HepG2 (cell line): ENCODE measurements around the gene SPTB. TPM values are rescaled to one million over a fixed set of nuclear protein-coding genes. Genes with fewer than 3 reads are reported as not detected.

Experiments used
- DPF2 ChIP-seq: sonication (generic); formaldehyde crosslinking; IDR thresholded peaks from 2 replicates; pipeline ENCODE4 v1.4.0; 2020; ENCODE audit warnings: mild to moderate bottlenecking, low read depth, missing genetic modification reagents, borderline replicate concordance
- EZH2 ChIP-seq: conservative IDR thresholded peaks from 2 replicates; pipeline ENCODE4 v1.6.1; 2012; ENCODE audit warnings: mild to moderate bottlenecking, low read depth, low read length, moderate library complexity
- GABPA ChIP-seq, 2 experiments: IDR thresholded peaks; 2 replicates each; pipeline ENCODE4 v1.6.1; 2011 to 2016; ENCODE audit warnings: low read depth in 2 of 2, low read length in 1 of 2, missing biosample characterization in 1 of 2, missing genetic modification characterization in 1 of 2
- JDP2 ChIP-seq: sonication (generic); formaldehyde crosslinking; IDR thresholded peaks from 2 replicates; pipeline ENCODE4 v1.8.1; 2022; ENCODE audit warnings: missing genetic modification reagents, borderline replicate concordance
- KLF16 ChIP-seq, 2 experiments: sonication (generic) in 1 of 2; formaldehyde crosslinking in 1 of 2; IDR thresholded peaks; 2 replicates each; pipeline versions ENCODE4 v1.6.1 to v1.8.0; 2016 to 2023; ENCODE audit warnings: missing genetic modification reagents in 2 of 2, missing compliant biosample characterization in 1 of 2
- MIXL1 ChIP-seq: IDR thresholded peaks from 2 replicates; pipeline ENCODE4 v1.6.1; 2016
- NCOR1 ChIP-seq: fragments of 200-600 bp; sonication (generic); IDR thresholded peaks from 2 replicates; pipeline ENCODE4 v1.7.0; 2017; ENCODE audit warnings: antibody characterized with exemption, low read length, borderline replicate concordance
- SIX4 ChIP-seq: sonication (generic); formaldehyde crosslinking; IDR thresholded peaks from 2 replicates; pipeline ENCODE4 v1.4.0; 2020; ENCODE audit warnings: missing genetic modification reagents
- SRSF4 ChIP-seq: fragments of 200-400 bp; formaldehyde crosslinking; IDR thresholded peaks from one replicate; pipeline ENCODE4 v1.6.1; 2018; ENCODE audit warnings: mild to moderate bottlenecking, low read depth, low read length, moderate library complexity; ENCODE audit not compliant: poor library complexity, severe bottlenecking
- STAT6 ChIP-seq: sonication (generic); formaldehyde crosslinking; IDR thresholded peaks from 2 replicates; pipeline ENCODE4 v1.4.0; 2020; ENCODE audit warnings: missing genetic modification reagents, mild to moderate bottlenecking, borderline replicate concordance
- YY1 ChIP-seq: IDR thresholded peaks from 2 replicates; pipeline ENCODE4 v1.6.1; 2011; ENCODE audit warnings: low read length, low read depth, moderate library complexity, mild to moderate bottlenecking; ENCODE audit not compliant: insufficient read depth, insufficient replicate concordance
- ZBTB3 ChIP-seq: sonication (generic); formaldehyde crosslinking; IDR thresholded peaks from 2 replicates; pipeline ENCODE4 v1.4.0; 2020; ENCODE audit warnings: low read depth, mild to moderate bottlenecking, moderate library complexity, missing genetic modification reagents, borderline replicate concordance
- ZEB1 ChIP-seq: IDR thresholded peaks from 2 replicates; pipeline ENCODE4 v1.6.1; 2012; ENCODE audit warnings: mild to moderate bottlenecking, low read depth, inconsistent platforms; ENCODE audit not compliant: insufficient replicate concordance
- ZNF383 ChIP-seq: sonication (generic); formaldehyde crosslinking; IDR thresholded peaks from 2 replicates; pipeline ENCODE4 v1.4.0; 2020; ENCODE audit warnings: missing genetic modification reagents, mild to moderate bottlenecking, borderline replicate concordance
- polyA plus RNA-seq, 8 experiments: library from polyadenylated mRNA; depleted of rRNA in 3 of 8; stranded (reverse) in 7 of 8; unstranded in 1 of 8; fragments of >200 nt; fragmentation: Illumina TruSeq in 4 of 8; extraction: Trizol in 4 of 8; gene quantifications; 2 replicates each; pipeline versions ENCODE4 v1.2.1 to v1.2.3, GENCODE V29; 2011 to 2016; ENCODE audit warnings: low read depth in 4 of 8, missing spikeins in 1 of 8, mixed read lengths in 1 of 8; ENCODE audit not compliant: insufficient read depth in 1 of 8
- total RNA-seq, 5 experiments: library from RNA; depleted of rRNA; stranded (reverse); fragments of >200 nt; fragmentation: Illumina TruSeq; extraction: Trizol; gene quantifications; 2 replicates each; pipeline ENCODE4 v1.2.3, GENCODE V29; 2016; ENCODE audit warnings: low read depth in 1 of 5
- TF ChIP-seq, protein P1 (sequence below): sonication (generic); formaldehyde crosslinking; conservative IDR thresholded peaks from 2 replicates; pipeline ENCODE4 v1.4.0; 2020; ENCODE audit warnings: mild to moderate bottlenecking, missing genetic modification reagents, moderate library complexity
- TF ChIP-seq, protein P2 (sequence below): IDR thresholded peaks from 2 replicates; pipeline ENCODE4 v1.6.1; 2016; ENCODE audit warnings: mild to moderate bottlenecking, missing biosample characterization, missing genetic modification reagents

Gene SPTB
- total and polyA plus RNA-seq, 2 of the 13 experiments (the other 11 are each of a cell fraction or from before 2014, with no cell fraction given) = 0.01 to 0.02 TPM

DNA sequence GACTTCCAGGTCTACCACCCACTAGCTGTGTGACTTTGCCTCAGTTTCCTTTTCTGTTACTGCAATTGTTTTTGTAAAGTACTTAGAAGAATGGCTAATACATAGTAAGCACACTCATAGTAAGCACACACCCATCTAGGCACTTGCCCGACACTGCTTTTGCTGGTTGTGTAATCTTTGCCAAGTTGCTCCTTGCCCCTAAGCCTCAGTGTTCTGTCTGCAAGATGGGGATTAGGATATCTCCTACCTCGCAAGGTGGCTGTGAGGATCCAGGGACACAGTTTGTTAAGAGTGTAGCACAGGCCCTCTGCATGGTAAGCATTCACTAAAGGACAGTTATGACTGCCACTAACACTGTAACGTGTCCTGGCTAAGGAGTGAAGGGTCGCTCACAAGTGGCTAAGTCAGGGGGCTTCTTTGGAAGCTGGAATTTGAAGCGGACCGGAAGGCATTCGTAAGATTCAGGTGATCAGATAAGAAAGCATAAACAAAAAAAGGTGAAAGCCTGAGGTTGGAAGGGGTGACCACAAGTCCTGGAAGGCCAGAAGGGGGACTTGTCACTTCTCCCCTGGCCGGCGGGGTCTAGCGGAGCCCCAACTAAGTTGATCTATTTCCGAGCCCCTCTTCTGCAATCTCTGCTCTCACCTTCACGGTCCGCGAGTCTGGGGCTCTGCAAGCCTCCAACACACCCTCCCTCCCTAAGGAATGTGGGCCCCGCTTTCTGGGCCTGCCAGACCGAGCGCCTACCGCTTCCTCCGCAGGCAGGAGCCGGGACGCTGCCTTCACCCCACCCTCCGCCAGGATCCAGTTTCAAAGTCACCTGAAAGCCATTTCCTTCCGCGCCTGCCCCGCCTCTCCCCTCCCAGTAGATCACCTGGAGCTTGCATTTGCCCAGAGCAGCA lies 177.0 kb downstream of the SPTB start (continued):
- TF ChIP-seq, protein P1, sequence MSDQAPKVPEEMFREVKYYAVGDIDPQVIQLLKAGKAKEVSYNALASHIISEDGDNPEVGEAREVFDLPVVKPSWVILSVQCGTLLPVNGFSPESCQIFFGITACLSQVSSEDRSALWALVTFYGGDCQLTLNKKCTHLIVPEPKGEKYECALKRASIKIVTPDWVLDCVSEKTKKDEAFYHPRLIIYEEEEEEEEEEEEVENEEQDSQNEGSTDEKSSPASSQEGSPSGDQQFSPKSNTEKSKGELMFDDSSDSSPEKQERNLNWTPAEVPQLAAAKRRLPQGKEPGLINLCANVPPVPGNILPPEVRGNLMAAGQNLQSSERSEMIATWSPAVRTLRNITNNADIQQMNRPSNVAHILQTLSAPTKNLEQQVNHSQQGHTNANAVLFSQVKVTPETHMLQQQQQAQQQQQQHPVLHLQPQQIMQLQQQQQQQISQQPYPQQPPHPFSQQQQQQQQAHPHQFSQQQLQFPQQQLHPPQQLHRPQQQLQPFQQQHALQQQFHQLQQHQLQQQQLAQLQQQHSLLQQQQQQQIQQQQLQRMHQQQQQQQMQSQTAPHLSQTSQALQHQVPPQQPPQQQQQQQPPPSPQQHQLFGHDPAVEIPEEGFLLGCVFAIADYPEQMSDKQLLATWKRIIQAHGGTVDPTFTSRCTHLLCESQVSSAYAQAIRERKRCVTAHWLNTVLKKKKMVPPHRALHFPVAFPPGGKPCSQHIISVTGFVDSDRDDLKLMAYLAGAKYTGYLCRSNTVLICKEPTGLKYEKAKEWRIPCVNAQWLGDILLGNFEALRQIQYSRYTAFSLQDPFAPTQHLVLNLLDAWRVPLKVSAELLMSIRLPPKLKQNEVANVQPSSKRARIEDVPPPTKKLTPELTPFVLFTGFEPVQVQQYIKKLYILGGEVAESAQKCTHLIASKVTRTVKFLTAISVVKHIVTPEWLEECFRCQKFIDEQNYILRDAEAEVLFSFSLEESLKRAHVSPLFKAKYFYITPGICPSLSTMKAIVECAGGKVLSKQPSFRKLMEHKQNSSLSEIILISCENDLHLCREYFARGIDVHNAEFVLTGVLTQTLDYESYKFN = no peak
- TF ChIP-seq, protein P2, sequence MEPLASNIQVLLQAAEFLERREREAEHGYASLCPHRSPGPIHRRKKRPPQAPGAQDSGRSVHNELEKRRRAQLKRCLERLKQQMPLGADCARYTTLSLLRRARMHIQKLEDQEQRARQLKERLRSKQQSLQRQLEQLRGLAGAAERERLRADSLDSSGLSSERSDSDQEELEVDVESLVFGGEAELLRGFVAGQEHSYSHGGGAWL (CRISPR knock-in tag) = no peak
- no peak for TF ChIP-seq ZBTB3 (CRISPR knock-in tag)
- TF ChIP-seq MIXL1 (CRISPR knock-in tag) = no peak
- no peak for TF ChIP-seq STAT6
- TF ChIP-seq YY1 = no peak
- TF ChIP-seq ZNF383 = no peak
- TF ChIP-seq SIX4 (CRISPR knock-in tag) = 0 out of 2 replicates have a peak, but pooled peaks have one; percentile 30
- no peak for TF ChIP-seq KLF16 (CRISPR knock-in tag; IDR thresholded peaks at IDR 0.05)
- TF ChIP-seq DPF2 (CRISPR knock-in tag) = no peak
- 0 out of 2 replicates have a peak, but pooled peaks have one; percentile 54 for TF ChIP-seq EZH2
- no peak for TF ChIP-seq SRSF4
- TF ChIP-seq GABPA (IDR thresholded peaks at IDR 0.05; ENCODE audit: low read depth, low read length) = no peak
- no peak for TF ChIP-seq GABPA (CRISPR knock-in tag; IDR thresholded peaks at IDR 0.05; ENCODE audit: low read depth)
- peak; percentile 53 for TF ChIP-seq ZEB1
- no peak for TF ChIP-seq NCOR1
- TF ChIP-seq JDP2 = no peak
- TF ChIP-seq, all 625 proteins: peak for 4
